Muscle layer of duodenum (tissue), 2 donors: ENCODE data around the gene TBCC.

Source experiments
- H3K27ac ChIP-seq: one replicate; pipeline ENCODE4 v1.7.0; 2013; ENCODE audit warnings: mild to moderate bottlenecking, low read length
- H3K27me3 ChIP-seq: one replicate; pipeline ENCODE4 v1.7.0; 2013; ENCODE audit warnings: low read depth, mild to moderate bottlenecking, control low read depth, low read length
- H3K36me3 ChIP-seq, 2 donors: one replicate each; pipeline ENCODE4 v1.7.0; 2013; ENCODE audit warnings: low read length in 2 of 2, control low read depth in 1 of 2, mild to moderate bottlenecking in 1 of 2; ENCODE audit not compliant: insufficient read depth in 2 of 2, control insufficient read depth in 1 of 2
- H3K4me1 ChIP-seq, 2 donors: one replicate each; pipeline ENCODE4 v1.7.0; 2013; ENCODE audit warnings: low read length in 2 of 2, mild to moderate bottlenecking in 2 of 2, control low read depth in 1 of 2, moderate library complexity in 1 of 2; ENCODE audit not compliant: insufficient read depth in 2 of 2, control insufficient read depth in 1 of 2
- H3K4me3 ChIP-seq, 2 donors: one replicate each; pipeline ENCODE4 v1.7.0; 2013; ENCODE audit warnings: low read length in 2 of 2, low read depth in 1 of 2, mild to moderate bottlenecking in 1 of 2
- H3K9me3 ChIP-seq, 2 donors: one replicate each; pipeline ENCODE4 v1.7.0; 2013; ENCODE audit warnings: low read length in 2 of 2, control low read depth in 1 of 2, mild to moderate bottlenecking in 1 of 2; ENCODE audit not compliant: control insufficient read depth in 1 of 2
- donor health status: healthy.

The TBCC gene

DNA sequence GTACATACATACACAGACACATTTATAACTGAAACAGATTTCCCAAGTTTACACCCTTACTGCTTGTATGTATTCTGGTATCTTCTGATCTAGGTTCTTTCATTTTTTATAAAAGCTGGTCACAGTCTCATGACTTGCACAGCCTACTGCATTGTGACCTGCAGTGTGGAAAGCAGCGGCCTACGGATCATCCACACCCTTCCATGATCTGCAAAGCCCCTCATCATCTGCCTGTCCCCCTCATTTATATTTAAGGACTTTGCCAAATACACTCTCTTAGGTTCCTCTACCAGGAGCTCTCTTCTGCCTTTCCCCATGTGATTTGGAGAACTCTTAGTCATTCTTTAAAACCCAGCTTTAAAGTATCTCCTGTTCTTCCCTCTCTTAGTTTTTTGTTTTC lies 23.9 kb upstream of the TBCC start:
- H3K4me3 ChIP-seq: no peak overlapping the region
- H3K27me3 ChIP-seq: no peaks in the 10 kb centered on the region
- H3K9me3 ChIP-seq: no peaks in the 10 kb centered on the region

GRCh38 chr6:42769051-42769450 lies 23.1 kb upstream of the TBCC start:
- H3K27ac ChIP-seq: no peak overlapping the region
- peaks cover 0 to 5% of the 10 kb centered on the region in 2 donors for H3K36me3 ChIP-seq
- no peak overlapping the region for H3K4me3 ChIP-seq
- H3K9me3 ChIP-seq: no peaks in the 10 kb centered on the region
- peaks cover 0 to 4% of the 10 kb centered on the region in 2 donors for H3K4me1 ChIP-seq
- no peaks in the 10 kb centered on the region for H3K27me3 ChIP-seq

More for the DNA sequence above, 23.9 kb upstream of the TBCC start:
- Histone ChIP-seq H3K27ac (no peak overlapping the region), H3K36me3 (peaks cover 0 to 5% of the 10 kb centered on the region in 2 donors), H3K4me1 (peaks cover 0 to 4% of the 10 kb centered on the region in 2 donors)

GRCh38 chr6:42766163-42766670 lies 20.3 kb upstream of the TBCC start:
- H3K36me3 ChIP-seq: peaks cover 0 to 5% of the 10 kb centered on the region in 2 donors
- no peaks in the 10 kb centered on the region for H3K4me1 ChIP-seq
- H3K4me3 ChIP-seq: no peak overlapping the region
- H3K27me3 ChIP-seq: no peaks in the 10 kb centered on the region
- H3K27ac ChIP-seq: no peak overlapping the region
- H3K9me3 ChIP-seq: no peaks in the 10 kb centered on the region

- H3K27me3 ChIP-seq: no peaks in the 10 kb centered on the region
- no peaks in the 10 kb centered on the region for H3K4me1 ChIP-seq
- peaks cover 0 to 5% of the 10 kb centered on the region in 2 donors for H3K36me3 ChIP-seq
- H3K9me3 ChIP-seq: no peaks in the 10 kb centered on the region
- no peak overlapping the region for H3K27ac ChIP-seq
- H3K4me3 ChIP-seq: no peak overlapping the region
Observed at GRCh38 chr6:42764911-42765648, 19.2 kb upstream of the TBCC start.

DNA sequence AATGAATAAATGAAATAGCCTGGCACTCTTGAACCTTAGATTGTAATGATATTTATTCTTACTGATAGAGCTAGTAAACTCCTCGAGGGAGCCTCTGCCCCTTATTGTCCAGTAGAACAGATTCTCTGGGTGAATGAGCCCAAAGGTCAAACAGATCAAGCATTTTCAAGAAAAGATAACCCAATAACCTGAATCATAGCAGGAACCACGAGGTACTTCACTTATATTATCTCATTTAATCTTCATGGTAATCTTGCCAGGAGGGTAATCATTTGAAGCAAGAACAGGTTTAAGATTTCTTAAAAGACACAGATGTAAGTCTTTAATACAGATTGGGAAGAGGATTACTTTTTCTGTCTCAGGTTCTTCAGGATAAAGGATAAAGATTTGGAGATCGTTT lies 17.0 kb upstream of the TBCC start:
- Histone ChIP-seq H3K4me1 (no peaks in the 10 kb centered on the region), H3K27me3 (no peaks in the 10 kb centered on the region), H3K36me3 (peaks cover 0 to 5% of the 10 kb centered on the region in 2 donors), H3K4me3 (no peak overlapping the region), H3K9me3 (no peaks in the 10 kb centered on the region), H3K27ac (no peak overlapping the region)

DNA sequence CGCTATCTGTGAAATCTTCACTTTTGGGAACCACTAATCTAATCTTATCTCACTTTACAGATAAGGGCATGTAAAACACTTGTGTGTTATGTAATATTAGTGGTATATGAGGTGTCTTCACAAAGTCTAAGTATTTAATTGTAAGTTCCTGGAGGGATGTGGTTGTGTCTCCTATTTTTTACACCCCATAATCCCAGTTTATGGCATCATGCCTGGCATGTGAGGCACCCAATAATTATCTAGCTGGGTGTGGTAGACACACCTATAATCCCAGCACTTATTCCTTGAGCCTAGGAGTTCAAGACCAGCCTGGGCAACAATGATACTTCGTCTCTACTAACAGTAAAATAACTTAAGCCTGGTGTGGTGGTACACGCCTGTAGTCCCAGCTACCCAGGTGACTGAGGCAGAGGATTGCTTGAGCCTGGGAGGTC lies 16.5 kb upstream of the TBCC start:
- H3K27ac ChIP-seq: no peak overlapping the region
- H3K9me3 ChIP-seq: no peaks in the 10 kb centered on the region
- H3K36me3 ChIP-seq: peaks cover 0 to 5% of the 10 kb centered on the region in 2 donors
- no peak overlapping the region for H3K4me3 ChIP-seq
- H3K4me1 ChIP-seq: no peaks in the 10 kb centered on the region
- no peaks in the 10 kb centered on the region for H3K27me3 ChIP-seq

DNA sequence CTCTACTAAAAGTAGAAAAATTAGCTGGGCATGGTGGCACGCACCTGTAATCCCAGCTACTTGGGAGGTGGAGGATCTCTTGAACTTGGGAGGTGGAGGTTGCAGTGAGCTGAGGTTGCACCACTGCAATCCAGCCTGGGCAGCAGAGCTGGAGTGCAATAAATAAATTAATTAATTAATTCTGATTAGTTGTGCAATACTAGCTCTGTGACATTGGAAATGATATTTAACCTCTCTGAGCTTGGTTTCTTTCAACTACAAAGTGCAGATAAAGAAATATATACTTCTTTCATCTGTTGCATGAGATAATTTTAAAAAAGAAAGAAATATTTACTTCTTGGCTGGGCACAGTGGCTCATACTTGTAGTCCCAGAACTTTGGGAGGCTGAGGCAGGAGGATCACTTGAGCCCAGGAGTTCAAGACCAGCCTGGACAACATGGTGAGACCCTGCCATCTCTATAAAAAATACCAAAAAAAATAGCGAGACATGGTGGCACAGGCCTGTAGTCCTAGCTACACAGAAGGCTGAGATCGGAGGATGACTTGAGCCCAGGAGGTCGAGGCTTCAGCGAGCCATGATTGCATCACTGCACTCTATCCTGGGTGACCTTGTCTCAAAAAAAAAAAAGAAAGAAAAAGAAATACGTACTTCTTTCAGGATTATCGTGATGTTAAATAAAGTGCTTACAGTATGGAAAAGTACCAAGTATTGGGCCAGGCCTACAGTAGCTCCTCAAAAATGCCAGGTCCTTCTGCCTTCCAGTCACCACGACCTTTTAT lies 15.6 kb upstream of the TBCC start:
- Histone ChIP-seq H3K4me3 (no peak overlapping the region), H3K36me3 (peaks cover 0 to 5% of the 10 kb centered on the region in 2 donors), H3K27ac (no peak overlapping the region), H3K9me3 (no peaks in the 10 kb centered on the region), H3K27me3 (no peaks in the 10 kb centered on the region), H3K4me1 (no peaks in the 10 kb centered on the region)

- no peaks in the 10 kb centered on the region for H3K36me3 ChIP-seq
- no peaks in the 10 kb centered on the region for H3K4me1 ChIP-seq
- H3K27me3 ChIP-seq: no peaks in the 10 kb centered on the region
- no peak overlapping the region for H3K27ac ChIP-seq
- H3K9me3 ChIP-seq: no peaks in the 10 kb centered on the region
- H3K4me3 ChIP-seq: no peak overlapping the region
Observed at GRCh38 chr6:42758756-42759430, 13.0 kb upstream of the TBCC start.

DNA sequence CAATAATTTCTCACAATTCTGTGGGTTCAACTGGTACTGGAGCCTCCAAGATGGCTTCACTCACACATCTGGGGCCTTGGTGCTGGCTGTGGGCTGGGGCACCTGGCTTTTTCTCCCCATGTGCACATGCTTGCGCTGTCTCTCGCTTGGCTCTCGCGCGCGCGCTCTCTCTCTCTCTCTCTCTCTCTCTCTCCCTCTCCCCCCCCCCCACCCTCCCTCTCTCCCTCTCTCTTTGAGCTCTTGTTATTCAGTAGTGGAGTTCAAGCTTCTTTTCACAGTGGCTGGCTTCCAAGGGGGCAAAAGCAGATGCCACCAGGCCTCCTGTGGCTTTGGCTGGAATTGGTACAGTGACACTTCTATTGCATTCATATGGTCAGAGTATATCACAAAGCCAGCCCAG lies 10.8 kb upstream of the TBCC start:
- Histone ChIP-seq H3K9me3 (no peaks in the 10 kb centered on the region), H3K27ac (no peak overlapping the region), H3K4me1 (no peaks in the 10 kb centered on the region), H3K36me3 (no peaks in the 10 kb centered on the region), H3K27me3 (no peaks in the 10 kb centered on the region), H3K4me3 (no peak overlapping the region)

DNA sequence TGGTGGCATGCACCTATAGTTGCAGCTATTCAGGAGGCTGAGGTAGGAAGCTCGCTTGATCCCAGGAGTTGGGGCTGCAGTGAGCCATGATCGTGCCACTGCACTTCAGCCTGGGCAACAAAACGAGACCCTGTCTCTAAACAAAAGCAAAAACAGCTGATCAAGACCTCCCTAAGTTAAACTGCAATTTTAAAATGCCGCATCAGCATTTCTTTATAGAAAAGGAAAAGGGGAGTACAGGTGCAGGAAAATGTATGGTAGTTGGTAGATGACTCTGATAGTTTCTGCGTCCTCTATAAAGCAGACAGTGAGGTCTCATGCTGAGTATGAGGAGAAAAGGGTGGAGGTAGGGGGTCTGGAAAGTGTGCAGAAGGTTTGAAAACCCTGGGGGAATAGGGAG lies 8.9 kb upstream of the TBCC start:
- Histone ChIP-seq H3K27me3 (no peaks in the 10 kb centered on the region), H3K9me3 (no peaks in the 10 kb centered on the region)

GRCh38 chr6:42751055-42751454 lies 5.2 kb upstream of the TBCC start:
- H3K27me3 ChIP-seq: no peaks in the 10 kb centered on the region

More for the DNA sequence above, 8.9 kb upstream of the TBCC start:
- Histone ChIP-seq H3K4me3 (no peak overlapping the region), H3K36me3 (no peaks in the 10 kb centered on the region), H3K27ac (no peak overlapping the region), H3K4me1 (no peaks in the 10 kb centered on the region)

More at GRCh38 chr6:42751055-42751454, 5.2 kb upstream of the TBCC start:
- no peaks in the 10 kb centered on the region for H3K9me3 ChIP-seq
- H3K4me1 ChIP-seq: peaks cover 7 to 11% of the 10 kb centered on the region in 2 donors
- no peak overlapping the region for H3K4me3 ChIP-seq
- no peaks in the 10 kb centered on the region for H3K36me3 ChIP-seq
- no peak overlapping the region for H3K27ac ChIP-seq
